Activated CD4-positive, CD25-positive, alpha-beta regulatory T cell treated with anti-CD3 and anti-CD28 coated beads, Interleukin-2, amount 50 U/mL, for 16 hours (primary cell): ENCODE data around the gene MRPS18C.
A peak's percentile ranks its signal among the peaks of the same experiment; 100 is the strongest.
"Not testable (repeated sequence)": the region's sequence is repeated elsewhere in the genome, so short reads cannot be mapped to it uniquely, and the experiment has no call there.

Experiments used
- DNase-seq: peaks from one replicate; pipeline ENCODE4 v3.0.0-alpha.2; 2020; ENCODE audit warnings: low read depth, low spot score

MRPS18C gene

GRCh38 chr4:83496085-83496917, 40.4 kb downstream of the MRPS18C start:
- DNase-seq = not testable (repeated sequence)

GRCh38 chr4:83498187-83498586, 42.3 kb downstream of the MRPS18C start:
- DNase-seq = no peak

- DNase-seq = not testable (repeated sequence)
These were observed 45.8 kb downstream of the MRPS18C start for GRCh38 chr4:83501671-83502070.

- DNase-seq = peak; percentile 3
These were observed 48.1 kb downstream of the MRPS18C start for GRCh38 chr4:83503974-83504373.

- no peak for DNase-seq
These were observed 48.6 kb downstream of the MRPS18C start for GRCh38 chr4:83504503-83504902.

GRCh38 chr4:83504996-83505395, 49.1 kb downstream of the MRPS18C start:
- DNase-seq = no peak

- DNase-seq = peak; percentile 10
These were observed 53.3 kb downstream of the MRPS18C start for GRCh38 chr4:83509156-83509585.

- no peak for DNase-seq
These were observed 54.6 kb downstream of the MRPS18C start for GRCh38 chr4:83510442-83510841.
